ENCODE data around the gene MAP3K15.

MAP3K15 gene

GRCh38 chrX:19514791-19515614 lies at the start of gene MAP3K15:
Gene MAP3K15, minus strand, starts transcription at chrX:19515508. Its CDS starts 247 bp downstream, at chrX:19515261.
- DNase-seq: no peak

GRCh38 chrX:19564606-19565005 lies 49.3 kb upstream of the MAP3K15 start:
- no peak for DNase-seq

GRCh38 chrX:19563746-19564145 lies 48.4 kb upstream of the MAP3K15 start:
- no peak for DNase-seq

- no peak for DNase-seq
These were observed 48.0 kb upstream of the MAP3K15 start for GRCh38 chrX:19563327-19563726.

GRCh38 chrX:19560611-19561010 lies 45.3 kb upstream of the MAP3K15 start:
- DNase-seq: no peak

- DNase-seq: no peak
These were observed 42.5 kb upstream of the MAP3K15 start for GRCh38 chrX:19557822-19558221.

- DNase-seq: no peak
These were observed 40.9 kb upstream of the MAP3K15 start for GRCh38 chrX:19556202-19556601.

- no peak for DNase-seq
These were observed 40.4 kb upstream of the MAP3K15 start for GRCh38 chrX:19555683-19556082.

- DNase-seq: no peak
These were observed 39.9 kb upstream of the MAP3K15 start for GRCh38 chrX:19555236-19555635.

GRCh38 chrX:19554786-19555185 lies 39.5 kb upstream of the MAP3K15 start:
- no peak for DNase-seq

- DNase-seq: no peak
These were observed 37.5 kb upstream of the MAP3K15 start for GRCh38 chrX:19552793-19553192.

- DNase-seq: no peak
These were observed 34.5 kb upstream of the MAP3K15 start for GRCh38 chrX:19549838-19550237.

- DNase-seq: no peak
These were observed 33.6 kb upstream of the MAP3K15 start for GRCh38 chrX:19548934-19549333.

- no peak for DNase-seq
These were observed 33.0 kb upstream of the MAP3K15 start for GRCh38 chrX:19548279-19548678.

- no peak for DNase-seq
These were observed 30.3 kb upstream of the MAP3K15 start for GRCh38 chrX:19545651-19546050.

- peak; percentile 72 for DNase-seq
These were observed 29.5 kb upstream of the MAP3K15 start for GRCh38 chrX:19544693-19545305.

- DNase-seq: no peak
These were observed 28.7 kb upstream of the MAP3K15 start for GRCh38 chrX:19543951-19544381.

GRCh38 chrX:19543020-19543715 lies 27.9 kb upstream of the MAP3K15 start:
- DNase-seq: no peak

- DNase-seq: no peak
These were observed 26.6 kb upstream of the MAP3K15 start for GRCh38 chrX:19541931-19542330.

GRCh38 chrX:19541196-19541595 lies 25.9 kb upstream of the MAP3K15 start:
- no peak for DNase-seq

- DNase-seq: no peak
These were observed 24.8 kb upstream of the MAP3K15 start for GRCh38 chrX:19540076-19540475.

- no peak for DNase-seq
These were observed 24.4 kb upstream of the MAP3K15 start for GRCh38 chrX:19539665-19540064.

- DNase-seq: peak; percentile 53
These were observed 20.2 kb upstream of the MAP3K15 start for GRCh38 chrX:19535476-19535875.

- no peak for DNase-seq
These were observed 17.4 kb upstream of the MAP3K15 start for GRCh38 chrX:19532709-19533108.

All from OCI-M1 (cell line).